HG02943 (cell line): ENCODE results near the gene C10orf53.

ENCODE experiments used
- ATAC-seq: cut with Tn5 transposase; IDR thresholded peaks from one replicate; pipeline ENCODE4 v1.9.1; 2021; ENCODE audit warnings: mild to moderate bottlenecking, low read depth, moderate library complexity; ENCODE audit not compliant: unreplicated experiment

Gene C10orf53, protein sequence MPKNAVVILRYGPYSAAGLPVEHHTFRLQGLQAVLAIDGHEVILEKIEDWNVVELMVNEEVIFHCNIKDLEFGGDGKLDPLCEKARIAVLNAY

DNA sequence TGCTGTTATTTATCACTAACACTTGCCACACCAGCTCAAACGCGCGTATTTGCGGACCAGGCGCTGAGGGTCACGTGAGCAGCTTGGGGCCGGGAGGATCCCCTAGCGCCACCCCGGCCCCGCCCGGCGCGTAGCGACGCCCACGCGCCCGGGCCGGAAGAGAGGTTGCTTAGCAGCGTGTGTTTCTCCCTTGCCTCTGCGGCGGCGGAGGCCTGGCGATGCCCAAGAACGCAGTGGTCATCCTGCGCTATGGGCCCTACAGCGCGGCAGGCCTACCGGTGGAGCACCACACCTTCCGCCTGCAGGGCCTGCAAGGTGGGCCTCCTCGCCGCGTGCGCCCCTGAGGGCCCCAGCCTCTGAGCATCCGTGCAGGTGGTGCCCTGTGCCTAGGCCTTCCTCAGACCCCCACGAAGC is at the start of gene C10orf53:
Gene C10orf53, plus strand, starts transcription at position 172 of the 414 bp plus-strand sequence. Its CDS starts 47 bp downstream, at position 219.
- ATAC-seq, result no peak

DNA sequence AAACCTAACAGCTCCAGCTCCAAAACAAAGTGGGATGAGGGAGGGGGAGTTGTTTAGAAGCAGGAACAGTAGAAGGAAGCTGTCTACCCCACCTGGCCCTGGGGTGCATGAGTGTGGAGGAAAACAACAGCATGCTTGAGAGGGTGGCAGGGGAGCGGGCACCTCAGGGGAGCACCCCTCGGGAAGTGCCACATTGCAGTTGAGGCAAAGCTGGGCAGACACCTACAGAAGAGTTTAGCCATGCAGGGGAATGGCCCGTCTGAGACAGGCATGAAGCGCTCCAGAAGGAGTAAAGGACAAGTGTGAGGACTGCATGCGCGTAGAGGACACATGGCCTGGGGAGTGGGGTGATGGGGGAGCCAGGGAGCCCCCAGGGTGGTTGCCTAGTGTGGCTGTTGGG is 47.5 kb upstream of the C10orf53 start:
- no peak for ATAC-seq

DNA sequence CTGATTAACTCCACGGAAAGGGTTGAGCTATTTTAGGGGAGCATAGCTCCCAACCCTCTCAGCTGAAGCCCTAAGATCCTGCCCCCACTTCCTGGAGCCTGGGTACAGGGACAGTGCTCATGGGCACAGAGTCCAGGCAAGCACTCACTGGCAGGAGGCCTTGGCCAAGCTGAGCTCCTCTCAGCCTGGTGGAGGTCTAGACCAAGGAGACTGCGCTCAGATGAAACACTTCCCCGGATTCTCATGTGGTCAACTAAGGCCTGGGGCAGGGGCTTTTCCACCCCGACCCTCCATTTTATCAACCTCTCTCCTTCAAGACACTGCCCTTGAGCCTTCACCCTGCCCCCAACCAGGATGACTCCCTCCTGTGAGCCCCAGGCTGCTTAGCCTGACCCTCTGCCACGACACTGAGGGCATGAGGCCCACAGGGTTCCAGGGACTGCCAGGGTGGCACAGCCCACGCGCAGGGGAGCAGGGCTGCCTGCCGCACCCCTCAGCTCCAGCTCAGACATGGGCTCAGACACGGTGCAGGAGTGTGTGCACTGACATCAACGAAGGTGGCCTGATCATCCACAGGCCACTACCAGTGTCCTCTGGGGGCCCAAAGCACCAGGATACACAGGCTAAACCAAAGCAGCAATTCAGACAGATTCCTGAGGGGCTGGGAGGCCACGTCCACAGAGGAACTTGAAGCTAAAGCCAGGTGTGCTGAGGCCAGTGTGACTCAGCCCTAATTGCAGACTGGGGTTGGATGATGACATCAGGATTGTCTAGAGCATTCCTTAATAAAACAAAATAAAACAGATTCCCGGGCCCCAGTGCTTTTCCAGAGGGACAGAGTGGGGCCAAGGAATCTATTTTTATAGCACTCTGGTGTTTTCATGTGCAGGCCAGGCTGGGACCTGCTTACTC is 46.8 kb upstream of the C10orf53 start:
- ATAC-seq, result no peak

DNA sequence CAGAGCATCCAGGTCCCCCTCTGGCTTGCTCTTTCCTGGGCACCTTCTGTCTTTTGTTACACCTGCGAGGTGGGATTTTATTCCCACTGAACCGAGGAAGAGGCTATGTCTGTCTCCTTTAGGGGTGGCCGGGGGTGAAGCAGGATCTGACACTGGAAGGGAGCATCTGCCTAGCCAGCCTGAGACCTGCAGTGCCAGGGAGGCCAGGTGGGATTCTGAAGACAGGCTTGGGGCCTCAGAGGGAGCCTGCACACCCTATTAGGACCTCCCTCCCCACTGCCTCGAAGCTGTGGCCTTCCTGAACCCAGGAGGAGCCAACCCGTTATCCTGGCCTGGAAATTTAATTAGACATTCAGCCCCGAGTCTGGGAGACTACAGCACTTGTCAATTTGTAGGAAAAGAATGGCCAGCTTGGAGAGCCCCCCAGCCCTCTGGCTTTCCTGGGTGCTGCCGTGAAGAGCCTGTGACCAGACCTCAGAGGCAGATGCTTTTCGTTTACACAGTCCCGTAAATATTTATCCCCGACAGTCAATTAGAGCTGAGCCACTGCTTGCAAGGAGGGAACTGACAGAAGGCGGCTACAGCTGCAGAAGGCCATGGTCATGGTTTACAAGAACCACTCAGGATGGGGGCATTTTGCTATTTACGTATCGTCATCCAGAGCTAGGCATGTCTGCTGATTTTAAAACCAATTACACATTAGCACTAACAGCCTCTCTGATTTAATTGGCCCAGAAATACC is 46.0 kb upstream of the C10orf53 start:
- ATAC-seq, result no peak

DNA sequence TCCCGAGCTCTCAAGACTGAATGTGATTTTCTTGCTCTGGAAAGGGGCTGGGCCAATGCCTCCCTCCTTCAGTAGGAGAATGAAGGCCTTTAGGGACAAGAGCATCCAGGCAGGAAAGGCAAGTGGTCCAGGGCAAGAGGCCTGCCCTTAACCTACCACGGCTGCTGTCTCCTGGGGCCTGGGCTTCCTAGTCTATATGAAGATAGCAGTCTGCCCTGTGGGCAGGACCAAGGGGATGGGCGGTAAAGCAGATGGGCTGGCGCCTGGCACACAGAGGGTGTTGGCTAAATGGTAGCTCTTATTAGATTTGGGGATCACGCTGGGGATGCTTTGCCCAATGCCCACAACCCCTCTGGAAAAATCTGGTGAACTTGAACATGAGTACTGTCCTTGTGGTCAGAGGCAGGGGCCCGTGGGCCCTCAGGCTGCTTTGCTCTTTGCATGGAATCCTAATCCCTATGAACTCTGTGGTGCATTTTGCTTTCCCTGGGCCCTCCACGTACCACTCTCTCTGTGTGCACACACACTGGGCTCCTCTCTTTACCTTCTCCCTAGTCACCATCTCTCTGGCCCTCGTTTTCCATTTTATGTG is 45.3 kb upstream of the C10orf53 start:
- no peak for ATAC-seq

DNA sequence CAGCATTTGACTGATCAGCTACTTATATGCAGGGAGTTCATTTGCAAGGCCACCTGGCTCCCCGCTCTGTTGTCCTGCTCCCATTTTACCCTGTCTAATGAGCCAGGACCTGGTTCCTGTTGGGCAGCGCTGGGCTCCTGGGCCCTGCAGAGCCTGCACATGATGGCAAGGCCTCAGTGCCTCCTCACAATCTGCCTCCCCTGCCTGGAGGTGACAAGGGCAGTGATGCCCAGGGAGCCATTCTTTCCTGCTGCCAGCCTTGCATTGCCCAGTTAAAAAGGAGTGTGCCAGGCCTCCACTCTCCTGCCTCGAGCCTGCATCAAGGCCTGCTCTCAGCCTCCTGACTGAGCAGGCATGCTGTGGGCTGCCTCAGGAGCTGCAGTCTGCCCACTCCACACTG is 37.1 kb upstream of the C10orf53 start:
- ATAC-seq, result no peak

DNA sequence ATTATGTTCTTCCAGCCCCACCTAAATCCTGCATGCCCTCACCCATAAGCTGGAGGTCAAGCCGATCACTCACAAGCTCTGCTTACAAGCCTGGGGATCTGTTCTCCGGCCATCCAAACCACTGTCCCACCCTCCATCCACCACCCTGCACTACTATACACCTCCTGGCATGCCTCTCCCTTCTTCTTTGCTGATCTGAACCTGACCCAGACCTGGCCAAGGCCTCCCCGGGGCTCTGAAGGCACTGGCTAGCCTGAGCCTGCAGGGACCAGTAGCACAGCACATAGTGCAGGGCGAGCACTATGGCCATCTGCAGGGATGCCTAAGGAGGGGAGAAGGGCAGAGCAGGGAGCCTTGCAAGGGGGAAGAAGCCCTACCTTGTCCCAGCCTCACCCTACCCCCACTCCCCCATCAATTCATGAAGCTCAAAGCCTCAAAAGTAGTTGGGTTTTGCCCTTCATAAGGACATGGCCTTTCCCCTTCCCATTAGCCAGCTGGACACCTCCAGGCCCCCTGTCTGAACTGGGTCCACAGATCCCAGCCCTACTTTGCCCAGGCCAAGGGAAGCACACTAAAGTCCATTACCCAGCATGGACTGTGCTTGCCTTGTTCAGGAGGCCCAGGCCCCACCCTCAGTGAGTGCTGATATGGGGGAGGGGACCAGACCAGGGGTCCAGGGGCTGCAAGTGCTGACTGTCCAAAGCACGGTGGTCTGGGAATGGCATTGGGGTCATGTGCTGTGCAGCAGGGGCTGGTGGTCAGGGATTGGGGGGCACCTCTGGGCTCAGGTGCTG is 36.0 kb upstream of the C10orf53 start:
- no peak for ATAC-seq

DNA sequence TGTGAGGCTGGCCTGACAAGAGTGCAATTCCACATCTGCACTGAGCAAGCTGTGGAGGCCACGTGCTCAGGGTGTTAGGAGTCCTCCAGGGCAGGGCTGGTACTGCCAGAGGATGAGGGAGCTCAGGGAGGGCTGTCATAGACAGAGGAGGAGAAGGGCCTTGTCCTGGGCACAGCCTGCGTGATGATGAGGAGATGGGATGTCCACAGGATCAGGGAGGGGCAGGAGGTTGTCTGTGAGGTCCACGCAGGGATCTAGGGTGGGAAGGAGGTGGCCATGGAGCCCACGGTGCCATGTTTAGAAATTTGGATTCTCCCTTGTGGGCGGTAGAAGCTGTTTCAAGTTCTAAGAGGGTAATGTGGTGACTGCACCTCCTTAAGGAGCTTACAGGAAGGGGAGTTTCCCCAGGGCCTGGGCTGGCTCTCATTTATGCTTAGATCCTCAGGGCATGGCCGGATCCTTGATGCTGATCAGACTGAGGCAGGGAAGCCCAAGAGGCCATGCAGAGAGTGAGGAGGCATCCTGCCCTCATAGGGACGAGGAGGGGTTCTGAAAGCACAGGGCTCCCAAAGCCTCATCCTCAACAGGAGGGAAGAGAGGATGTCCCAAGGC is 35.3 kb upstream of the C10orf53 start:
- ATAC-seq, result no peak

DNA sequence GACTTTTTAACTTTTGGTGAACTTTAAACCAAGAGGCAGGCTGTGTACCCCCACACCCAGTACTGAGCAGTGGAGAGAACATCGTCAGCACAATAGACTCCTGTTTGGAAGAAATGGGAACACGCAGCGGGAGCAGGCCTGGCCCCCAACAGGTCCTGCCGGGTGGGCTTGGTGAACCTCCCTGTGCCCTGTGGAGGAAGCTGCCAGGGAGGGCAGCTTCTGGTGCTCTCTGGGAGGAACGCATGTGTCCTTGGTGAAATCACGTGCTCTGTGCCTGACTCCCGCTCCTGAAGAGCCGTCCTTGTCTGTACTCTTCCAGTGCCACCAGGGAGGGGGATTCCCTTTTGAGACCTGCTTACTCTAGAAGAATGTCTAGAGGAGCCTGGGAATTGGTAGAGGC is 34.0 kb upstream of the C10orf53 start:
- no peak for ATAC-seq

DNA sequence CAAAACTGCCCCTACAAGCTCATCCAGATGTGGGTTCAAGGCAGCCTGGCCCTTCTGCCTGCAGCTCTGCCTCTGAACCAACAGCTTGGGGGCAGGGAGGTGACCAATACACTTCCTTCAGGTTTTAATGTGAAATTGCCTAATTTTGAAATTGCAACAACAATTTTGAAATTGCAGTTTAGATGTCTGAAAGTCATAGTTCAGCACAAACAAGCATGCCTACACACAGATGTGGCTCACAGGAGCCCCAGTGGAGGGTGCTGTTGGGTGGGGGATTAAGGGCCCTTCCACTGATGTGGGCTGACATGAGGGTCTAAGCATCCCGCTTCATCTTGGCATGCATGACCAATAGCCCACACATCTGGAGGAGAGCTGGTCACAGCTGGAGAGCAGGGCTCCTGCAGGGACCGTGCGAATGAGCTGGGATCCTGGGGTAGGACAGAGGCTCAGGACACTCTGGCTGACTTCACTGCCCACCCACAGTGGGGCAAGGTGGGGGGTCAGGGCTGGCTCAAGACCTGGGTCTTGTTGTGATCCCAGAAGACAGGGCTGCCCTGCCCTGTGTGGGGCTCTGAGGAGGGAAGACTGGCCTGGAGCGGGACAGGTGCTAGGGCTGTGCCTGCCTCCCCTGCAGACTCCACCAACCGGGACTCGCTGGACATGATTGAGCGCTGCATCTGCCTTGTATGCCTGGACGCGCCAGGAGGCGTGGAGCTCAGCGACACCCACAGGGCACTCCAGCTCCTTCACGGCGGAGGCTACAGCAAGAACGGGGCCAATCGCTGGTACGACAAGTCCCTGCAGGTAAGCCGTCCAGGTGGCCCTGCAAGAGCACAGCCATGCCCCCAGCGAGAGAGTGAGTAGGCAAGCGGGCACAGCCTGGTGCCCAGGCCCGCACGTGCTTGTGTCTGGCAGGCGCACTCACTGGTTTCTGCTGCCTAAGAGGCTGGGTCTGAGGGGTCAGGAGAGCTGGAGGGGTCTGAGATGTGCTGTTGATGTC is 33.3 kb upstream of the C10orf53 start:
- ATAC-seq, result no peak

DNA sequence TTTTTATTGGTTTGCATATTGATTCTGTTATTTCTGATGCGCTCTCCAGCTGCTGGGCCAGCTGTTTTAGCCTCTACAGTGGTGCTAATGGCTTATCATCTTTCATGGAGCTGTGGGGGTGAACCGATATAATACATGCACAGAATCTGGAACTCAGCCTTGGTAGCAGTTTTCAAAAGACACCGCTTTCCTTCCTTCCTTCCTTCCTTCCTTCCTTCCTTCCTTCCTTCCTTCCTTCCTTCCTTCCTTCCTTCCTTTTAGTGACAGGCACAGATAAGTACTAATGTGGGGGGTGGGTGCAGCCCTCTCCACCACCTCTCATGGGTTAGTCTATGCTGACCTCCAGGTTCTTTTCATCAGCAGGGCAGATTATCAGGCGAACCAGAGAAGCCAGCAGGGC is 31.9 kb upstream of the C10orf53 start:
- ATAC-seq, result no peak

DNA sequence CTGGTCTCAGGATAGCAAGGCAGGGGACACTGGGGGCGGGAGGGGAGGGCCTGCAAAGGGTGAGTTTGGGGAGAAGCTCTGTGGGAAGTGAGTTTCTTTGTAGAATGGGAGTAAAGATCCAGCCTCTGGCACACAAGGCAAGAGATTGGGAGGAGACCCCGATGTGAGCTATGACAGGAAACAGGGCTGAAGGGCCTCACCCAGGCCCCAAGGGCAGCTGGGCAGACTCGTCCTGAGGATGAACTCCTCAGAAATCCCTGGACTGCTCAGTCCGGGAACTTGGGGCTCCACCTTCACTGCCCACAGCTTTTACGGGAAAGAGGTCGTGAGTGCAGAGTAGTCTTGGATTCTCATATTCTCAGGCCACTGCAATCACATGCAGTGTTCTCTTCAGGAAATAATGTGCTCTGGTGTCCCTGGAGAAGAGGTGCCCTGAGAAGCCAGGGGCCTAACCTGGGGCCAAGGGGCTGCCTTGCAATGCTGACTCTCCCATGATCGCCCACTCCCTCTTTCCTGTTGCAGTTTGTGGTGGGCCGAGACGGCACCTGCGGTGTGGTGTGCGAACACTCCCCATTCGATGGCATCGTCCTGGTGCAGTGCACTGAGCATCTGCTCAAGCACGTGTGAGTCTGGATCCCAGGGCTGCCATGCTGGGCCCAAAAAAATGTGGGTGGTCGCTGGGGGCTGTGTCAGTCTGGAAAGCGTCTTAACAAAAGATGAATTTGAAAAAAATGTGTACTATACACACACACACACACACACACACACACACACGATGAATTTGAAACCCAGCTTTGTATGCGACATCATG is 31.3 kb upstream of the C10orf53 start:
- ATAC-seq, result no peak

DNA sequence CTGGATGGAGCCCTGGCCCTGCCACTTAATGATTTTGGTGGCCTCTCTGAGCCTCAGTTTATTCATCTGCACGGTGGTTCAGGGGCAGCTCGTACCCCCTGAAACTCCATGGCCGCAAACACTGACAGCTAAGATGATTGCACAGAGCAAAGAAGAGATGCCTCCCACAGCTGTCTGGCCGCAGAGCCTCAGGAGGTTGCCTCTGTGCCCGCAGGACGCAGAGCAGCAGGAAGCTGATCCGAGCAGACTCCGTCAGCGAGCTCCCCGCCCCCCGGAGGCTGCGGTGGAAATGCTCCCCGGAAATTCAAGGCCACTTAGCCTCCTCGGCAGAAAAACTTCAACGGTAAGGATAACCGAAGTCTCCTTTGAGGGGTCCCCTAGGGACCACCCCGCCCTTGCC is 30.2 kb upstream of the C10orf53 start:
- no peak for ATAC-seq

DNA sequence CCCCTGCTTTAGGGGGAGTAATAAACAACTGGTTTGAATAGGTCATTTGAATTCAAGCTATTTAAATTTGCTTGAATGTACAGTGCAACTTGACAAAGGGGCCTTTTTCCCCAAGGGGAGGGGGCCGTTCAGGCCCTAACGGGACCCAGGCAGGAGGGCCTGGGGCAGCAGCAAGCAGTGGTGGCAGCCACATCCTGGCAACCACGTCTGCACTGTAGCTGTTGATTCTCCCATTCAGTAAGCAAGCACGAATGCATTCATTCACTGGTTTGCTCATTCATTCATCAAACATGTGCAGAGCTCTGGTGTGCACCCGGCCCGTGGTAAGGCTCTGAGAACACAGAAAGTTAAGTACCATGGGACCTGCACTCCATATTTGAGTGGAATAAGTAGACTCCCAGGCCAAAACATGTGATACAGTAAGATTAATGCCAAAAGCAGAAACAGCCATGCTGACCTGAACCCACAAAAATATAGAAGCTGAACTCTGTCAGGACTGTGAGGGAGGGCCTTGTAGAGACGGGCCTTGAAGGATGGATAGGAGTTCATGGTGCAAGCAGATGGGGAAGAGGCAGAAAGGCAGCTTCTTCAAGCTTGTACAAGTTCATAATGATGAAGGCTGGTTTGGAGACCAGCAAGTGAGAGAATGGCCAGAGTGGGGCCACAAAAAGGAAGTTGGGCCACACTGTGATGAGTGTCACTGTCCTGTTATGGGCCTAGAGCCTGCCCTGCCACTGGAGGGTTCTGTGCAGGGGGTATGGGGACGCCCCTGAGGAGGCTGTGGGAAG is 29.3 kb upstream of the C10orf53 start:
- ATAC-seq, result no peak

DNA sequence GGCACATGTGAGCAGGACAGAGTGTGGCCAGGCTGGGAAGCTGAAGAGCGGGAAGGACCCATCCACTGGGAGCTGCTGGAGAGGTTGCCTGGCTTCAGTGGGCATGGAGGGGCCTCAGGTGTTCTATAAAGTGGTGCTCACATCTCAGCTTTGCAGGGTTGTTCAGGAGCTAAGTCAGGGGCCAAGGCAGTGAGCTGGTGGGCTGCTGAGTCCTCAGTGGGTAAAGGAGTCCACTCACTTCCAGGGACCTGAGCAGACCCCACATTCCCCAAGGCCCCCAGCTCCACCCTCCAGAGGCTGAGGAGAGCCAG is 28.8 kb upstream of the C10orf53 start:
- no peak for ATAC-seq

DNA sequence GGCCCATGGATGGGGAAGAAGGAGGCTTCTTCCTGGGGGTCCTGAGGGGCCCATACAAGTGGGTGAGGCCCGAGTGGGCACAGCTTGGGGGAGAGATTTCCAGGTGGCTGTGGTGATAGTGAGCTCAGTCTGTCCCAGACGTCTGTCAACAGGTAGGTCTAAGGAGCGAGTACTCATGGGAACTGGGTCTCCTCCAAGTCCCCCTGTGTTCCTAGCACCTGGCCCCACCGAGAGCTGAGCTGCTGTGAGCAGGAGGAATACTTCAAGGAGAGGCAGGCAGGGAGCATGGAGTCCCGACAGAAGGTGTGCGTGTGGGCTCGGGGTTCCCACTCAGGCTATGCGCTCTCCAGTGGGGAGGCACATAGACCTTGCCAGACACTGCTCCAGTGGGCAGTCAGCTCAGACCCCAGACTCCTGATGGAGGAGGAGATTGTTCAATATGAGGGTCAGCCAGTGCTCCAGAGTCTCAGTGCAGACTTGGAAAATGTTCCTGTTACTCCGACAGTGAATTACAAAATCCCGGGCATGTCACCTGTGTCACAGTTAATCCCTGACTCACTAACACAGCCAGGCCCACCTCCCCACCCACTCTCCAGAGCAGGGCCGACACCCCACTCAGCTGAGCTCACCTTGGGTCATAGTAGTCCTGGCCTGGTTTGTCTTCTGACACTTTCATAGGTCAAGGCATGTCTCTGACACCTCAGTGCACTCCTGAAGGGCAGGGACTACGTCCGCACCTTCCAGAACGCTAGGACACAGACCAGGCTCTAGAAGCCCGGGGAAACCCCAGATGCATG is 28.2 kb upstream of the C10orf53 start:
- ATAC-seq, result no peak

DNA sequence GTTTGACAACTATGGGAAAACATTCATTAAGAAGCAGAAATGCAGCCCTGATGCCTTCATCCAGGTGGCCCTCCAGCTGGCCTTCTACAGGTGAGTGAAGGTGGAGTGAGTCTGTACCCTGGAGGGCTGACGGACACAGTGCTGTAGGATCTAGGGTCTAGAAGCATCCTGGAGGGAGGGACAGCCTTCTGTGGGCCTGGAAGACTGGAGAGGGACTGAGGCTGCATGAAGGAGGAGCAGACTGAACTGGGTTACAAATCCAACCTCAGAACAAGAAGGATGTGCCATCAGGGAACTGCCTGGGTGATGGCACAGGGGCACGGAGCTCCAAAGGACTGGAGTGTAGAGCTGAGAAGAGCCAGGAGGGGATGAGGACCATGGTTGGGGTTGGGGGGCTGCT is 27.5 kb upstream of the C10orf53 start:
- no peak for ATAC-seq
